A673 (cell line): ENCODE measurements around the gene PCNA. TPM values are rescaled to one million over a fixed set of nuclear protein-coding genes. Genes with fewer than 3 reads are reported as not detected.

Source experiments
- BruUV-seq: library from RNA; stranded (reverse); fragments of 400-500 nt; replicated peaks from 2 replicates; lab custom pipeline; 2021; lab: Mats Ljungman, UMichigan
- CTCF ChIA-PET: fragments of 300-600 bp; sonication (Branson Sonifier 250); formaldehyde crosslinking; loops from one replicate; lab custom pipeline; 2022; ENCODE audit warnings: antibody characterized with exemption; lab: Charles Lee
- POLR2A ChIA-PET: fragments of 300-600 bp; sonication (Branson Sonifier 250); formaldehyde crosslinking; loops from one replicate; lab custom pipeline; 2022; ENCODE audit warnings: antibody characterized with exemption; ENCODE audit not compliant: low non-redundant PET; lab: Charles Lee
- DNase-seq: peaks from one replicate; pipeline ENCODE4 v3.0.0-alpha.2; 2015; ENCODE audit warnings: low spot score
- H3K27ac ChIP-seq: fragments of 200-600 bp; sonication (generic); 2 replicates; pipeline ENCODE4 v1.5.1; 2016; ENCODE audit warnings: mixed run types, low read depth, mild to moderate bottlenecking, mixed read lengths, antibody characterized with exemption, low read length; ENCODE audit not compliant: poor library complexity, severe bottlenecking
- H3K27me3 ChIP-seq: fragments of 200-600 bp; sonication (generic); replicated peaks from 2 replicates; pipeline ENCODE4 v1.6.1; 2017; ENCODE audit warnings: mixed run types, low read depth, mild to moderate bottlenecking, mixed read lengths, antibody characterized with exemption, low read length; ENCODE audit not compliant: insufficient read depth, poor library complexity
- H3K36me3 ChIP-seq: fragments of 200-600 bp; sonication (generic); 2 replicates; pipeline ENCODE4 v1.6.1; 2016; ENCODE audit warnings: mixed run types, mild to moderate bottlenecking, mixed read lengths, antibody characterized with exemption, low read length; ENCODE audit not compliant: insufficient read depth, poor library complexity, severe bottlenecking
- H3K4me1 ChIP-seq: fragments of 200-600 bp; sonication (generic); 2 replicates; pipeline ENCODE4 v1.6.1; 2017; ENCODE audit warnings: mixed run types, mild to moderate bottlenecking, mixed read lengths, antibody characterized with exemption, low read length; ENCODE audit not compliant: insufficient read depth, poor library complexity, severe bottlenecking
- H3K4me3 ChIP-seq: fragments of 200-600 bp; sonication (generic); 2 replicates; pipeline ENCODE4 v1.5.1; 2016; ENCODE audit warnings: low read depth, mixed run types, mild to moderate bottlenecking, mixed read lengths, low read length; ENCODE audit not compliant: poor library complexity, severe bottlenecking
- H3K9me3 ChIP-seq: fragments of 200-600 bp; sonication (generic); 2 replicates; pipeline ENCODE4 v1.6.1; 2016; ENCODE audit warnings: mixed run types, low read depth, mild to moderate bottlenecking, mixed read lengths, antibody characterized with exemption, low read length; ENCODE audit not compliant: poor library complexity, severe bottlenecking
- CTCF ChIP-seq: fragments of 300-800, 200-600 bp; sonication (generic); conservative IDR thresholded peaks from 2 replicates; pipeline ENCODE4 v1.5.1; 2017; ENCODE audit warnings: low read depth, mild to moderate bottlenecking, antibody characterized with exemption, low read length, moderate library complexity, mixed read lengths
- EZH2 ChIP-seq: fragments of 200-600 bp; sonication (generic); IDR thresholded peaks from 2 replicates; pipeline ENCODE4 v1.6.1; 2017; ENCODE audit warnings: borderline replicate concordance, low read depth, mild to moderate bottlenecking, mixed read lengths, antibody characterized with exemption, low read length; ENCODE audit not compliant: poor library complexity, severe bottlenecking
- intact Hi-C: fragments of 100-400 bp; cut with micrococcal nuclease; formaldehyde crosslinking; loops from one replicate; pipeline ENCODE4 v1.10.0; 2022; ENCODE audit not compliant: unreplicated experiment
- total RNA-seq: library from RNA; stranded (reverse); gene quantifications from 2 replicates; pipeline ENCODE4 v1.2.3, GENCODE V29; 2021

PCNA gene
- total RNA-seq, 1 experiment from 2014 or later, result 397 TPM

- TF ChIP-seq EZH2, result no peak
- TF ChIP-seq CTCF, result no peak
- H3K27me3 ChIP-seq, result no peaks in the 10 kb centered on the region
- no peaks in the 10 kb centered on the region for H3K9me3 ChIP-seq
- peaks cover 8% of the 10 kb centered on the region for H3K36me3 ChIP-seq
- POLR2A ChIA-PET, result interaction anchor here (0.6 kb wide), 2 partner anchors 15 to 93 kb away, joined by 3 read pairs; no protein-coding TSS in a partner anchor
- H3K27ac ChIP-seq, result peak overlapping the region; percentile 95
- no TSS peak for BruUV-seq
- peaks cover 31% of the 10 kb centered on the region for H3K4me1 ChIP-seq
- CTCF ChIA-PET, result interaction anchor here (0.7 to 2.1 kb wide), 5 partner anchors 10 to 96 kb away, joined by 3 to 65 read pairs (median 8); no protein-coding TSS in a partner anchor
- peak; percentile 70 for DNase-seq
- intact Hi-C loops, result no loop called here
- peak overlapping the region; percentile 98 for H3K4me3 ChIP-seq
Measured at GRCh38 chr20:5127204-5127858, 7.6 kb upstream of the PCNA start.

- Histone ChIP-seq H3K9me3 (no peaks in the 10 kb centered on the region), H3K27me3 (no peaks in the 10 kb centered on the region), H3K27ac (peak within 1 kb of the TSS; percentile 95), H3K4me3 (peak within 1 kb of the TSS; percentile 98), H3K36me3 (peaks cover 8% of the 10 kb centered on the region), H3K4me1 (peaks cover 24% of the 10 kb centered on the region)
- ChIA-PET CTCF (interaction anchor here (0.7 to 2.1 kb wide), 8 partner anchors 9 to 97 kb away, joined by 3 to 65 read pairs (median 5); no protein-coding TSS in a partner anchor), POLR2A (interaction anchor here (0.6 kb wide), 3 partner anchors 14 to 1172 kb away, joined by 3 read pairs; no protein-coding TSS in a partner anchor)
- DNase-seq, result peak; percentile 99
- TF ChIP-seq EZH2 (no peak), CTCF (peak; percentile 64)
- intact Hi-C loops, result loop anchor here (1.0 kb wide), 1 partner anchor 66 kb away; no protein-coding TSS in a partner anchor
- no TSS peak for BruUV-seq
Measured at GRCh38 chr20:5126512-5127203, 6.9 kb upstream of the PCNA start, which contains the start of gene CDS2. Gene CDS2 (plus strand): TSS chr20:5127008. CDS start chr20:5127093, 85 bp downstream.

GRCh38 chr20:5122873-5123260 lies 3.1 kb upstream of the PCNA start:
- CTCF ChIA-PET, result no interaction called here
- Histone ChIP-seq H3K36me3 (peaks cover 12% of the 10 kb centered on the region), H3K4me1 (peaks cover 11% of the 10 kb centered on the region), H3K4me3 (no peak overlapping the region), H3K9me3 (no peaks in the 10 kb centered on the region), H3K27me3 (no peaks in the 10 kb centered on the region), H3K27ac (no peak overlapping the region)
- intact Hi-C loops, result no loop called here
- TF ChIP-seq EZH2 (no peak), CTCF (no peak)
- BruUV-seq, result no TSS peak
- no peak for DNase-seq
- POLR2A ChIA-PET, result no interaction called here
